ENCODE measurements around the gene FOXK2.

- TF ChIP-seq, protein P1, sequence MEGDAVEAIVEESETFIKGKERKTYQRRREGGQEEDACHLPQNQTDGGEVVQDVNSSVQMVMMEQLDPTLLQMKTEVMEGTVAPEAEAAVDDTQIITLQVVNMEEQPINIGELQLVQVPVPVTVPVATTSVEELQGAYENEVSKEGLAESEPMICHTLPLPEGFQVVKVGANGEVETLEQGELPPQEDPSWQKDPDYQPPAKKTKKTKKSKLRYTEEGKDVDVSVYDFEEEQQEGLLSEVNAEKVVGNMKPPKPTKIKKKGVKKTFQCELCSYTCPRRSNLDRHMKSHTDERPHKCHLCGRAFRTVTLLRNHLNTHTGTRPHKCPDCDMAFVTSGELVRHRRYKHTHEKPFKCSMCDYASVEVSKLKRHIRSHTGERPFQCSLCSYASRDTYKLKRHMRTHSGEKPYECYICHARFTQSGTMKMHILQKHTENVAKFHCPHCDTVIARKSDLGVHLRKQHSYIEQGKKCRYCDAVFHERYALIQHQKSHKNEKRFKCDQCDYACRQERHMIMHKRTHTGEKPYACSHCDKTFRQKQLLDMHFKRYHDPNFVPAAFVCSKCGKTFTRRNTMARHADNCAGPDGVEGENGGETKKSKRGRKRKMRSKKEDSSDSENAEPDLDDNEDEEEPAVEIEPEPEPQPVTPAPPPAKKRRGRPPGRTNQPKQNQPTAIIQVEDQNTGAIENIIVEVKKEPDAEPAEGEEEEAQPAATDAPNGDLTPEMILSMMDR (IDR thresholded peaks at IDR 0.05) = no peak
- no peak for TF ChIP-seq EP300 (IDR thresholded peaks at IDR 0.05)
- no peak for TF ChIP-seq POLR2AphosphoS5 (IDR thresholded peaks at IDR 0.05)
- no peak for TF ChIP-seq POLR2A (IDR thresholded peaks at IDR 0.05; ENCODE audit: low read depth)
Observed at GRCh38 chr17:82588266-82589175, 69.0 kb downstream of the FOXK2 start.

Measured in esophagus muscularis mucosa (tissue), 4 donors.